ENCODE data around the gene MKNK2.
A peak's percentile ranks its signal among the peaks of the same experiment; 100 is the strongest.
"Not testable (repeated sequence)": the region's sequence is repeated elsewhere in the genome, so short reads cannot be mapped to it uniquely, and the experiment has no call there.

MKNK2 gene

GRCh38 chr19:2043251-2043641 is 7.8 kb downstream of the MKNK2 start:
- DNase-seq, result no peak

GRCh38 chr19:2042485-2043250 is 8.4 kb downstream of the MKNK2 start:
- no peak for DNase-seq

GRCh38 chr19:2041683-2042484 is 9.2 kb downstream of the MKNK2 start:
- DNase-seq, result peak; percentile 85 to 90

- DNase-seq, result no peak
Measured at GRCh38 chr19:2041433-2041682, 9.7 kb downstream of the MKNK2 start.

- no peak for DNase-seq
Measured at GRCh38 chr19:2040647-2041432, 10.2 kb downstream of the MKNK2 start.

- no peak for DNase-seq
Measured at GRCh38 chr19:2039959-2040646, 10.9 kb downstream of the MKNK2 start.

- DNase-seq, result no peak
Measured at GRCh38 chr19:2039089-2039958, 11.7 kb downstream of the MKNK2 start.

- DNase-seq, result no peak
Measured at GRCh38 chr19:2038284-2039088, 12.6 kb downstream of the MKNK2 start.

GRCh38 chr19:2037651-2038255 is 13.3 kb downstream of the MKNK2 start:
- DNase-seq, result no peak

- DNase-seq, result no peak
Measured at GRCh38 chr19:2036424-2036823, 14.6 kb downstream of the MKNK2 start.

- no peak for DNase-seq
Measured at GRCh38 chr19:2035590-2035991, 15.5 kb downstream of the MKNK2 start.

- no peak for DNase-seq
Measured at GRCh38 chr19:2034729-2035589, 16.1 kb downstream of the MKNK2 start.

- not testable (repeated sequence) for DNase-seq
Measured at GRCh38 chr19:2034253-2034652, 16.8 kb downstream of the MKNK2 start.

GRCh38 chr19:2033825-2034159 is 17.3 kb downstream of the MKNK2 start:
- no peak for DNase-seq

GRCh38 chr19:2033115-2033824 is 17.8 kb downstream of the MKNK2 start:
- DNase-seq, result no peak

GRCh38 chr19:2032296-2032941 is 18.6 kb downstream of the MKNK2 start:
- DNase-seq, result no peak

GRCh38 chr19:2027361-2027760 is 23.7 kb downstream of the MKNK2 start:
- no peak for DNase-seq

- DNase-seq, result no peak
Measured at GRCh38 chr19:2026770-2027169, 24.3 kb downstream of the MKNK2 start.

GRCh38 chr19:2022289-2022688 is 28.8 kb downstream of the MKNK2 start:
- DNase-seq, result no peak
